HEK293T (cell line): Measurements from ENCODE around the gene AFF1.

Experiments
- ARNT ChIP-seq: fragments of 450-650 bp; IDR thresholded peaks from 2 replicates; pipeline ENCODE4 v1.6.1; 2017; ENCODE audit warnings: mild to moderate bottlenecking
- FOXM1 ChIP-seq: fragments of 450-650 bp; IDR thresholded peaks from 2 replicates; pipeline ENCODE4 v1.6.1; 2017; ENCODE audit warnings: mild to moderate bottlenecking, borderline replicate concordance
- PKNOX1 ChIP-seq: fragments of 450-650 bp; IDR thresholded peaks from 2 replicates; pipeline ENCODE4 v1.6.1; 2016
- SP1 ChIP-seq: fragments of 450-650 bp; IDR thresholded peaks from 2 replicates; pipeline ENCODE4 v1.6.1; 2017
- SUZ12 ChIP-seq: fragments of 450-650 bp; IDR thresholded peaks from 2 replicates; pipeline ENCODE4 v1.6.1; 2016; ENCODE audit warnings: mild to moderate bottlenecking
- TARDBP ChIP-seq: fragments of 450-650 bp; IDR thresholded peaks from 2 replicates; pipeline ENCODE4 v1.6.1; 2016
- ZNF384 ChIP-seq: fragments of 450-650 bp; IDR thresholded peaks from 2 replicates; pipeline ENCODE4 v1.6.1; 2016

GRCh38 chr4:87006426-87006675 is 71.5 kb downstream of the AFF1 start:
- TF ChIP-seq PKNOX1: no peak
- no peak for TF ChIP-seq SUZ12
- no peak for TF ChIP-seq FOXM1
- TF ChIP-seq ZNF384: no peak
- TF ChIP-seq TARDBP: no peak
- no peak for TF ChIP-seq ARNT
- no peak for TF ChIP-seq SP1
